Prostate gland (tissue), 2 donors: Measurements from ENCODE around the gene SLC27A2. TPM values are rescaled to one million over a fixed set of nuclear protein-coding genes. Genes with fewer than 3 reads are reported as not detected.

Source experiments
- DNase-seq: peaks from one replicate; pipeline ENCODE4 v3.0.0-alpha.2; 2019; ENCODE audit warnings: low spot score
- H3K27ac ChIP-seq, 2 donors: fragments of 200-600 bp; sonication (generic); 2 replicates each; pipeline ENCODE4 v1.5.1; 2017 to 2019
- H3K27me3 ChIP-seq: fragments of 200-600 bp; sonication (generic); replicated peaks from 2 replicates; pipeline ENCODE4 v1.5.1; 2019; ENCODE audit not compliant: insufficient read depth
- H3K36me3 ChIP-seq, 2 donors: fragments of 200-600 bp; sonication (generic); 1 replicate in 1 of 2; 2 replicates in 1 of 2; pipeline versions ENCODE4 v1.5.1 to v1.8.1; 2017 to 2019
- H3K4me1 ChIP-seq: fragments of 200-600 bp; sonication (generic); replicated peaks from 2 replicates; pipeline ENCODE4 v1.5.1; 2019
- H3K4me3 ChIP-seq, 2 donors: fragments of 200-600 bp; sonication (generic); 2 replicates each; pipeline ENCODE4 v1.5.1; 2017 to 2019
- H3K9me3 ChIP-seq: fragments of 200-600 bp; sonication (generic); 2 replicates; pipeline ENCODE4 v1.5.1; 2017
- CTCF ChIP-seq, 4 experiments: fragments of 200-600 bp in 2 of 4; fragments of 450-650 bp in 2 of 4; sonication (generic) in 2 of 4; IDR thresholded peaks; 1 replicate in 3 of 4; 2 replicates in 1 of 4; pipeline ENCODE4 v1.5.1; 2016 to 2019; ENCODE audit warnings: antibody characterized with exemption in 4 of 4, mild to moderate bottlenecking in 2 of 4, moderate library complexity in 2 of 4
- POLR2A ChIP-seq: fragments of 450-650 bp; IDR thresholded peaks from one replicate; pipeline ENCODE4 v1.6.1; 2016; ENCODE audit warnings: antibody characterized with exemption, mild to moderate bottlenecking
- POLR2AphosphoS5 ChIP-seq: sonication (generic); formaldehyde crosslinking; IDR thresholded peaks from one replicate; pipeline ENCODE4 v1.6.1; 2017; ENCODE audit warnings: antibody characterized with exemption
- WGBS: methylation state at CpG from one replicate; pipeline ENCODE4 v1.1.5; 2018; 5-methylcytosine and 5-hydroxymethylcytosine counted together
- intact Hi-C: fragments of 100-400 bp; cut with DNase I; formaldehyde crosslinking; loops from one replicate; pipeline ENCODE4 v1.14.2; 2022
- total RNA-seq, 2 donors: library from RNA; depleted of rRNA; stranded (reverse); fragments of >200 nt; gene quantifications; one replicate each; pipeline ENCODE4 v1.1.0, GENCODE V29; 2016

The SLC27A2 gene
- total RNA-seq, 2 donors from 2014 or later, result 4.7 to 22.0 TPM

GRCh38 chr15:50137893-50138292 lies 44.1 kb upstream of the SLC27A2 start:
- Histone ChIP-seq H3K27me3 (no peaks in the 10 kb centered on the region), H3K27ac (no peak overlapping the region), H3K9me3 (no peaks in the 10 kb centered on the region), H3K4me1 (no peaks in the 10 kb centered on the region), H3K4me3 (no peak overlapping the region), H3K36me3 (no peaks in the 10 kb centered on the region)
- 96% methylated on average over 2 of the region's 2 CpGs for WGBS
- TF ChIP-seq POLR2A, result no peak
- no peak for TF ChIP-seq POLR2AphosphoS5
- TF ChIP-seq CTCF (IDR thresholded peaks at IDR 0.05), result no peak
- intact Hi-C loops, result no loop called here
- no peak for DNase-seq

GRCh38 chr15:50138391-50138790 lies 43.6 kb upstream of the SLC27A2 start:
- Histone ChIP-seq H3K4me1 (no peaks in the 10 kb centered on the region), H3K4me3 (no peak overlapping the region), H3K27ac (no peak overlapping the region), H3K27me3 (no peaks in the 10 kb centered on the region), H3K9me3 (no peaks in the 10 kb centered on the region), H3K36me3 (no peaks in the 10 kb centered on the region)
- DNase-seq, result no peak
- intact Hi-C loops, result no loop called here
- TF ChIP-seq POLR2AphosphoS5 (no peak), POLR2A (no peak), CTCF (IDR thresholded peaks at IDR 0.05) (no peak)

- no peaks in the 10 kb centered on the region for H3K4me1 ChIP-seq
- H3K9me3 ChIP-seq, result no peaks in the 10 kb centered on the region
- DNase-seq, result no peak
- no peak overlapping the region for H3K27ac ChIP-seq
- H3K36me3 ChIP-seq, result no peaks in the 10 kb centered on the region
- no peak for TF ChIP-seq POLR2AphosphoS5
- TF ChIP-seq POLR2A, result no peak
- no peak overlapping the region for H3K4me3 ChIP-seq
- intact Hi-C loops, result loop anchor here (10.0 kb wide), 2 partner anchors 725 to 995 kb away; no protein-coding TSS in a partner anchor
- 0% methylated on average over 1 of the region's 1 CpG for WGBS
- H3K27me3 ChIP-seq, result no peaks in the 10 kb centered on the region
These were observed 41.9 kb upstream of the SLC27A2 start for GRCh38 chr15:50140098-50140497.

- H3K4me1 ChIP-seq, result no peaks in the 10 kb centered on the region
- intact Hi-C loops, result loop anchor here (10.0 kb wide), 2 partner anchors 726 to 996 kb away; no protein-coding TSS in a partner anchor
- WGBS, result 88% methylated on average over 3 of the region's 3 CpGs
- no peak overlapping the region for H3K4me3 ChIP-seq
- H3K27me3 ChIP-seq, result no peaks in the 10 kb centered on the region
- no peak overlapping the region for H3K27ac ChIP-seq
- TF ChIP-seq POLR2AphosphoS5 (no peak), POLR2A (no peak), CTCF (IDR thresholded peaks at IDR 0.05) (no peak)
- no peaks in the 10 kb centered on the region for H3K36me3 ChIP-seq
- no peak for DNase-seq
- H3K9me3 ChIP-seq, result no peaks in the 10 kb centered on the region
These were observed 41.0 kb upstream of the SLC27A2 start for GRCh38 chr15:50140983-50141382.

GRCh38 chr15:50141856-50142255 lies 40.1 kb upstream of the SLC27A2 start:
- intact Hi-C loops, result loop anchor here (10.0 kb wide), 2 partner anchors 727 to 997 kb away; no protein-coding TSS in a partner anchor

More at GRCh38 chr15:50141856-50142255, 40.1 kb upstream of the SLC27A2 start:
- H3K36me3 ChIP-seq, result no peaks in the 10 kb centered on the region
- no peak for DNase-seq
- TF ChIP-seq POLR2AphosphoS5 (no peak), POLR2A (no peak), CTCF (IDR thresholded peaks at IDR 0.05) (no peak)
- no peak overlapping the region for H3K4me3 ChIP-seq
- H3K27me3 ChIP-seq, result no peaks in the 10 kb centered on the region
- H3K9me3 ChIP-seq, result no peaks in the 10 kb centered on the region
- 87% methylated on average over 5 of the region's 5 CpGs for WGBS
- H3K4me1 ChIP-seq, result no peaks in the 10 kb centered on the region
- no peak overlapping the region for H3K27ac ChIP-seq
